Spleen (tissue), 7 donors: ENCODE data around the gene CNOT10.

ENCODE experiments used
- POLR2A ChIP-seq, 3 donors: fragments of 450-650 bp; IDR thresholded peaks; one replicate each; pipeline ENCODE4 v1.5.1; 2017; ENCODE audit warnings: antibody characterized with exemption in 3 of 3, mild to moderate bottlenecking in 1 of 3
- POLR2AphosphoS5 ChIP-seq, 3 donors: sonication (generic); formaldehyde crosslinking; IDR thresholded peaks; one replicate each; pipeline ENCODE4 v1.5.1; 2017; ENCODE audit warnings: antibody characterized with exemption in 3 of 3
- TF ChIP-seq, protein P1 (sequence below), 11 experiments: fragments of 200-600 bp in 7 of 11; fragments of 450-650 bp in 4 of 11; sonication (generic) in 4 of 11; IDR thresholded peaks in 8 of 11; conservative IDR thresholded peaks in 3 of 11; 1 replicate in 7 of 11; 2 replicates in 4 of 11; pipeline versions ENCODE4 v1.4.0 to v1.8.0; 2016 to 2021; ENCODE audit warnings: antibody characterized with exemption in 11 of 11, inconsistent platforms in 4 of 11, mild to moderate bottlenecking in 1 of 11
- donor health status: DM: no; HTN: no; CAD: no; lungs with moderate emphysema.
- donor health status: DM: no; HTN: no; CAD: no.
- donor health status: DM: no; HTN: no; CAD: no.

DNA sequence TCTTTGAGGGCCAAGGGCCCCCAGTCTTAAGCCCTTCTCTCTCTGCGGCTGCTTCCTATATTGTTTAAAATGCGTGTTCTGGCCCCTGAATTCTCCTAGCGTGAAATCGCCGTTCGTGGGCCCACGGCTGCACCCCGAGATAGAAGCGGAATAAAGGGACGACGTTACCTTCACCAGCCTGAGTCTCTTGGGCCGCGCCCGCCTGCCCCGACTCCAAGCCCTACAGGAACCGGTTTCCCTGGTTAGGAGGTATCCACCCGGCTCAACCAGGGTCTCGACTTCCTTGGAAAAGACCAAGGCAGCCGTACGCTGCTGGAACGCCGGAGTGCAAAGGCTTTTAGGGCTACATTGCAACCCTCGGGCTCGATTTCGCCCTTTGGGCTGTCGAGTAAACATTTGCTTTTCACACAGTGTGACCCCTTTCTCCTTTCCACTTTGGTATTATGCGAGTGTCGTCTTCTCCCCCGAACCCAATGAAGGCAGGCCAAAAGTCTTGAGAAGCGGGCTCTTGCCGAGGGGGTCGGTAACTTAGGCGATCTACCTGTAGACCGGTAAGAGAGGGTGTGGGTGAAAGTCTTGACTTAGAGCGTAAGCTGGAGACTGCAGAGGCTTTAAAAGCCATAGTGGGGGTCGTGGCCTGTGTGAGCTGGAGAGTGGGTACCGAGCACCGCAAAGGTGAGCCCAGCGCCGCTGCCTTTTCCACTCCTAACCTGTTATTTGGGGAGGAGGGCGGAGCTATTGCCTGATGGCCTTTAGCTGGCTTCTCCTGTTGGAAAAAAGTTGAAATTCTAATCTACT is 134.8 kb downstream of the CNOT10 start:
- TF ChIP-seq POLR2A (IDR thresholded peaks at IDR 0.05) = no peak
- no peak for TF ChIP-seq POLR2AphosphoS5 (IDR thresholded peaks at IDR 0.05)
- TF ChIP-seq, protein P1, sequence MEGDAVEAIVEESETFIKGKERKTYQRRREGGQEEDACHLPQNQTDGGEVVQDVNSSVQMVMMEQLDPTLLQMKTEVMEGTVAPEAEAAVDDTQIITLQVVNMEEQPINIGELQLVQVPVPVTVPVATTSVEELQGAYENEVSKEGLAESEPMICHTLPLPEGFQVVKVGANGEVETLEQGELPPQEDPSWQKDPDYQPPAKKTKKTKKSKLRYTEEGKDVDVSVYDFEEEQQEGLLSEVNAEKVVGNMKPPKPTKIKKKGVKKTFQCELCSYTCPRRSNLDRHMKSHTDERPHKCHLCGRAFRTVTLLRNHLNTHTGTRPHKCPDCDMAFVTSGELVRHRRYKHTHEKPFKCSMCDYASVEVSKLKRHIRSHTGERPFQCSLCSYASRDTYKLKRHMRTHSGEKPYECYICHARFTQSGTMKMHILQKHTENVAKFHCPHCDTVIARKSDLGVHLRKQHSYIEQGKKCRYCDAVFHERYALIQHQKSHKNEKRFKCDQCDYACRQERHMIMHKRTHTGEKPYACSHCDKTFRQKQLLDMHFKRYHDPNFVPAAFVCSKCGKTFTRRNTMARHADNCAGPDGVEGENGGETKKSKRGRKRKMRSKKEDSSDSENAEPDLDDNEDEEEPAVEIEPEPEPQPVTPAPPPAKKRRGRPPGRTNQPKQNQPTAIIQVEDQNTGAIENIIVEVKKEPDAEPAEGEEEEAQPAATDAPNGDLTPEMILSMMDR (IDR thresholded peaks at IDR 0.05 in 8 of 11, conservative IDR thresholded peaks at IDR 0.05 in 3 of 11) = no peak
